Caco-2 (cell line): ENCODE results near the gene ERCC6. TPM values are rescaled to one million over a fixed set of nuclear protein-coding genes. Genes with fewer than 3 reads are reported as not detected.

ENCODE experiments used
- BruUV-seq: library from RNA; stranded (reverse); fragments of 400-500 nt; replicated peaks from 2 replicates; lab custom pipeline; 2021; lab: Mats Ljungman, UMichigan
- CTCF ChIA-PET: fragments of 300-600 bp; sonication (Branson Sonifier 250); formaldehyde crosslinking; loops from one replicate; lab custom pipeline; 2022; ENCODE audit warnings: antibody characterized with exemption; lab: Charles Lee
- POLR2A ChIA-PET: fragments of 300-600 bp; sonication (Branson Sonifier 250); formaldehyde crosslinking; loops from one replicate; lab custom pipeline; 2022; ENCODE audit warnings: antibody characterized with exemption; lab: Charles Lee
- DNase-seq, 2 experiments: peaks; one replicate each; pipeline versions ENCODE4 v3.0.0 to v3.0.0-alpha.2; 2020 to 2022
- H3K27me3 ChIP-seq: replicated peaks from 2 replicates; pipeline ENCODE4 v1.6.0; 2011; ENCODE audit warnings: low read length; ENCODE audit not compliant: control insufficient read depth, insufficient read depth
- H3K36me3 ChIP-seq: 2 replicates; pipeline ENCODE4 v1.5.1; 2011; ENCODE audit warnings: low read length; ENCODE audit not compliant: control insufficient read depth, insufficient read depth
- H3K4me1 ChIP-seq: fragments of 250-450 bp; sonication (Bioruptor Pico); 2 replicates; pipeline ENCODE4 v1.5.1; 2020; ENCODE audit warnings: mild to moderate bottlenecking
- H3K4me3 ChIP-seq: 2 replicates; pipeline ENCODE4 v1.5.1; 2011; ENCODE audit warnings: low read depth, mild to moderate bottlenecking, control low read depth, low read length
- H3K9me3 ChIP-seq: fragments of 250-450 bp; sonication (Bioruptor Pico); 2 replicates; pipeline ENCODE4 v1.5.1; 2020; ENCODE audit warnings: mild to moderate bottlenecking, moderate library complexity
- H3K27ac Mint-ChIP-seq: one replicate; pipeline ENCODE4 v1.8.0; 2022; ENCODE audit warnings: mixed read lengths; ENCODE audit not compliant: unreplicated experiment
- H3K27me3 Mint-ChIP-seq: one replicate; pipeline ENCODE4 v1.8.0; 2022; ENCODE audit warnings: mixed read lengths; ENCODE audit not compliant: insufficient read depth, unreplicated experiment
- H3K36me3 Mint-ChIP-seq: one replicate; pipeline ENCODE4 v1.8.0; 2022; ENCODE audit warnings: mild to moderate bottlenecking, mixed read lengths; ENCODE audit not compliant: insufficient read depth, unreplicated experiment
- H3K4me1 Mint-ChIP-seq: one replicate; pipeline ENCODE4 v1.8.0; 2022; ENCODE audit warnings: low read depth, mixed read lengths; ENCODE audit not compliant: unreplicated experiment
- H3K4me3 Mint-ChIP-seq: one replicate; pipeline ENCODE4 v1.8.0; 2022; ENCODE audit warnings: mild to moderate bottlenecking, moderate library complexity, mixed read lengths; ENCODE audit not compliant: unreplicated experiment
- H3K9me3 Mint-ChIP-seq: one replicate; pipeline ENCODE4 v1.8.0; 2022; ENCODE audit warnings: mixed read lengths; ENCODE audit not compliant: unreplicated experiment
- intact Hi-C: fragments of 100-400 bp; cut with micrococcal nuclease; formaldehyde crosslinking; loops from one replicate; pipeline ENCODE4 v1.10.0; 2022; ENCODE audit not compliant: unreplicated experiment
- total RNA-seq: library from RNA; stranded (reverse); gene quantifications from 2 replicates; pipeline ENCODE4 v1.2.3, GENCODE V29; 2022
- TF ChIP-seq, protein P1 (sequence below), 2 experiments: fragments of 200-600 bp in 1 of 2; IDR thresholded peaks; 1 replicate in 1 of 2; 2 replicates in 1 of 2; pipeline versions ENCODE4 v1.5.1 to v1.8.0; 2011 to 2022; ENCODE audit warnings: antibody characterized with exemption in 1 of 2, control low read depth in 1 of 2, inconsistent platforms in 1 of 2, low read depth in 1 of 2, low read length in 1 of 2, mild to moderate bottlenecking in 1 of 2, moderate library complexity in 1 of 2; ENCODE audit not compliant: insufficient read depth in 1 of 2, severe bottlenecking in 1 of 2, unreplicated experiment in 1 of 2

ERCC6 gene
- total RNA-seq, 1 experiment from 2014 or later: 30.2 TPM

DNA sequence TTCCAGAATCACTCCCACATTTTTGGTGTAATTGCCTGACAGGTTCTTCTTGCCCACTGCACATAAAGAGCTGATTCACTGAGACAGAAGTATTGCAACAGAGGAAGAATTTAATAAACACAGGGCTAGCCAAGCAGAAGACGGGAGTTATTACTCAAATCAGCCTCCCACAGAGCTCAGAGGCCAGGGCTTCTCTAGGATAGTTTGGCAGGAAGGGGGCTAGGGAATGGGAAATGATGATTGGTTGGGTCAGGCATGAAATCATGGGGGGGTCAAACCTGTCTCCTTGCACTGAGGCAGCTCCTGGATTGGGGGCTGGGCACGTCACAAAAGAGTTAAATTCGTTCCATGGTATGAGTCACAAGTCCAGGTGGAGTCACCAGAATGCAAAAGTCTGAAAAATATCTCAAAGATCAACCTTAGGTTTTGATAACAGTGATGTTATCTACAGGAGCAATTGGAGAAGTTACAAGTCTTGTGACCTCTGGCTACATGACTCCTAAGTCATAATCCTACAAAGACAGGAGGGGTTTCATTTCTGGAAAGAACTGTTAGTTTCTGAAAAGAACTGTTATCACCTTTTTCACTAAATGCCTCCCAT is 30.2 kb upstream of the ERCC6 start:
- peaks cover 7% of the 10 kb centered on the region for H3K4me1 Mint-ChIP-seq
- H3K9me3 ChIP-seq: peaks cover 10% of the 10 kb centered on the region; the same call in 1 of the 2 replicates
- intact Hi-C loops: no loop called here
- no peak overlapping the region for H3K4me3 ChIP-seq
- peaks cover 2% of the 10 kb centered on the region for H3K27me3 Mint-ChIP-seq
- BruUV-seq: no TSS peak
- no peaks in the 10 kb centered on the region for H3K36me3 ChIP-seq
- no peaks in the 10 kb centered on the region for H3K27me3 ChIP-seq
- ChIA-PET CTCF (interaction anchor here (1.7 kb wide), 1 partner anchor 17 kb away, joined by 6 read pairs; no protein-coding TSS in a partner anchor), POLR2A (interaction anchor here (0.5 kb wide), 1 partner anchor 9 kb away, joined by 3 read pairs; no protein-coding TSS in a partner anchor)
- DNase-seq: peak in 1 of 2 experiments; percentile 51
- H3K27ac Mint-ChIP-seq: peak overlapping the region; percentile 46
- TF ChIP-seq, protein P1, sequence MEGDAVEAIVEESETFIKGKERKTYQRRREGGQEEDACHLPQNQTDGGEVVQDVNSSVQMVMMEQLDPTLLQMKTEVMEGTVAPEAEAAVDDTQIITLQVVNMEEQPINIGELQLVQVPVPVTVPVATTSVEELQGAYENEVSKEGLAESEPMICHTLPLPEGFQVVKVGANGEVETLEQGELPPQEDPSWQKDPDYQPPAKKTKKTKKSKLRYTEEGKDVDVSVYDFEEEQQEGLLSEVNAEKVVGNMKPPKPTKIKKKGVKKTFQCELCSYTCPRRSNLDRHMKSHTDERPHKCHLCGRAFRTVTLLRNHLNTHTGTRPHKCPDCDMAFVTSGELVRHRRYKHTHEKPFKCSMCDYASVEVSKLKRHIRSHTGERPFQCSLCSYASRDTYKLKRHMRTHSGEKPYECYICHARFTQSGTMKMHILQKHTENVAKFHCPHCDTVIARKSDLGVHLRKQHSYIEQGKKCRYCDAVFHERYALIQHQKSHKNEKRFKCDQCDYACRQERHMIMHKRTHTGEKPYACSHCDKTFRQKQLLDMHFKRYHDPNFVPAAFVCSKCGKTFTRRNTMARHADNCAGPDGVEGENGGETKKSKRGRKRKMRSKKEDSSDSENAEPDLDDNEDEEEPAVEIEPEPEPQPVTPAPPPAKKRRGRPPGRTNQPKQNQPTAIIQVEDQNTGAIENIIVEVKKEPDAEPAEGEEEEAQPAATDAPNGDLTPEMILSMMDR (IDR thresholded peaks at IDR 0.05; ENCODE audit: insufficient read depth in 1 of 2, low read depth in 1 of 2, low read length in 1 of 2, severe bottlenecking in 1 of 2, unreplicated experiment in 1 of 2): no peak
- H3K4me1 ChIP-seq: peaks cover 22% of the 10 kb centered on the region
- H3K36me3 Mint-ChIP-seq: peaks cover 9% of the 10 kb centered on the region
- H3K9me3 Mint-ChIP-seq: peaks cover 21% of the 10 kb centered on the region
- H3K4me3 Mint-ChIP-seq: peak overlapping the region; percentile 3

DNA sequence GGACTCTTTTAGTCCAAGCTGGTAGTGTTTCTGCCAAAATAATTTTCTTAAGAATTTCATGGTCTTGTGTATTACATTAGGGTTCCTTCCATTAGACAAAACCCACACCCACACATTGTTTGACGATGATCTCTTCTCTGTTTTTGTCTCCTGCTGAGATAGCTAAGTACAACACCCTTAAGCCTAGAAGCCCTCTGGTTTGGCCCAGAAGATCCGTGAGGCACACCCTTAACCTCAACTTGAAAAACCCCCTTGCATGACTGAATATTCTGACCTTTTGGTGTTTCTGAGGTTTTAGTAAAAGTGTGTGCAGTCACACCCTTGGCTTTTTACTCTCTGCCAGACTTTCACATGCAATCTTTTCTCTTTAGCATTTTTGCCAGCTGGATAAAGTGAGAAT is 29.3 kb upstream of the ERCC6 start:
- Histone ChIP-seq H3K4me3 (no peak overlapping the region), H3K9me3 (peaks cover 10% of the 10 kb centered on the region; the same call in 1 of the 2 replicates), H3K27me3 (no peaks in the 10 kb centered on the region), H3K4me1 (peaks cover 22% of the 10 kb centered on the region), H3K36me3 (no peaks in the 10 kb centered on the region)
- H3K27ac Mint-ChIP-seq: no peak overlapping the region
- DNase-seq: no peak
- peaks cover 21% of the 10 kb centered on the region for H3K9me3 Mint-ChIP-seq
- ChIA-PET CTCF (interaction anchor here (1.2 to 1.7 kb wide), 2 partner anchors 16 to 25 kb away, joined by 3 to 6 read pairs; no protein-coding TSS in a partner anchor), POLR2A (no interaction called here)
- H3K27me3 Mint-ChIP-seq: peaks cover 2% of the 10 kb centered on the region
- TF ChIP-seq, protein P1 (IDR thresholded peaks at IDR 0.05; ENCODE audit: insufficient read depth in 1 of 2, low read depth in 1 of 2, low read length in 1 of 2, severe bottlenecking in 1 of 2, unreplicated experiment in 1 of 2): no peak
- no peak overlapping the region for H3K4me3 Mint-ChIP-seq
- intact Hi-C loops: no loop called here
- peaks cover 9% of the 10 kb centered on the region for H3K36me3 Mint-ChIP-seq
- no TSS peak for BruUV-seq
- peaks cover 7% of the 10 kb centered on the region for H3K4me1 Mint-ChIP-seq

DNA sequence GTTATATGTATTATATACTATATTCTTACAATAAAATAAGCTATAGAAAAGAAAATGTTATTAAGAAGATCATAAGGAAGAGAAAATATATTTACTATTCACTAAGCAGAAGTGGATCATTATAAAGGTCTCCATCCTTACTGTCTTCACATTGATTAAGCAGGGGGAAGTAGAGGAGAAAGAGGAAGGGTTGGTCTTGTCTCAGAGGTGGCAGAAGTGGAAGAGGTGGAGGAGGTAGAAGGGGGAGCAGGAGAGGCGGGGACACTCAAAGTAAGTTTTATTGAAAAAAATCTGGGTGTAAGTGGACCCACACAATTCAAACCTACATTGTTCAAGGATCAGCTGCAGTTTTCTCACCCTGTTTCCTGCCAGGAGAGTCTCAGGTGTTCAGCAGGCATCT is 28.9 kb upstream of the ERCC6 start:
- H3K27me3 ChIP-seq: no peaks in the 10 kb centered on the region
- no peak overlapping the region for H3K27ac Mint-ChIP-seq
- no peak for DNase-seq
- peaks cover 9% of the 10 kb centered on the region for H3K36me3 Mint-ChIP-seq
- H3K4me1 ChIP-seq: peaks cover 22% of the 10 kb centered on the region
- H3K4me3 ChIP-seq: no peak overlapping the region
- H3K36me3 ChIP-seq: no peaks in the 10 kb centered on the region
- no TSS peak for BruUV-seq
- peaks cover 21% of the 10 kb centered on the region for H3K9me3 Mint-ChIP-seq
- peaks cover 7% of the 10 kb centered on the region for H3K4me1 Mint-ChIP-seq
- peaks cover 2% of the 10 kb centered on the region for H3K27me3 Mint-ChIP-seq
- TF ChIP-seq, protein P1 (IDR thresholded peaks at IDR 0.05; ENCODE audit: insufficient read depth in 1 of 2, low read depth in 1 of 2, low read length in 1 of 2, severe bottlenecking in 1 of 2, unreplicated experiment in 1 of 2): no peak
- peaks cover 10% of the 10 kb centered on the region; the same call in 1 of the 2 replicates for H3K9me3 ChIP-seq
- ChIA-PET POLR2A (no interaction called here), CTCF (interaction anchor here (1.2 kb wide), 1 partner anchor 25 kb away, joined by 3 read pairs; no protein-coding TSS in a partner anchor)
- no peak overlapping the region for H3K4me3 Mint-ChIP-seq
- intact Hi-C loops: no loop called here
